OCI-LY1 (cell line): ENCODE results near the gene MDC1.

ENCODE experiments used
- H2AFZ ChIP-seq: fragments of 200-600 bp; sonication (generic), shearing (Covaris generic); 2 replicates; pipeline ENCODE4 v1.6.0; 2014; ENCODE audit warnings: antibody characterized with exemption, mild to moderate bottlenecking, low read length
- H3F3A ChIP-seq: fragments of 200-600 bp; sonication (generic), shearing (Covaris generic); 2 replicates; pipeline ENCODE4 v1.6.0; 2014; ENCODE audit warnings: mild to moderate bottlenecking, antibody characterized with exemption, low read length, moderate library complexity; ENCODE audit not compliant: insufficient read depth
- H3K27ac ChIP-seq: fragments of 200-600 bp; sonication (generic); 2 replicates; pipeline ENCODE4 v1.5.1; 2014; ENCODE audit warnings: low read length, mixed run types, mild to moderate bottlenecking, low read depth; ENCODE audit not compliant: poor library complexity, severe bottlenecking
- H3K27me3 ChIP-seq: fragments of 200-600 bp; sonication (generic); 2 replicates; pipeline ENCODE4 v1.6.0; 2014; ENCODE audit warnings: antibody characterized with exemption, mild to moderate bottlenecking, low read length, moderate library complexity; ENCODE audit not compliant: insufficient read depth
- H3K36me3 ChIP-seq: fragments of 200-600 bp; sonication (generic); 2 replicates; pipeline ENCODE4 v1.6.1; 2014; ENCODE audit warnings: mild to moderate bottlenecking, antibody characterized with exemption, low read length, moderate library complexity, mixed read lengths; ENCODE audit not compliant: insufficient read depth
- H3K4me1 ChIP-seq: fragments of 200-600 bp; sonication (generic); 2 replicates; pipeline ENCODE4 v1.5.1; 2014; ENCODE audit warnings: mild to moderate bottlenecking, low read length, moderate library complexity; ENCODE audit not compliant: insufficient read depth, severe bottlenecking
- H3K4me2 ChIP-seq: fragments of 200-600 bp; sonication (generic), shearing (Covaris generic); 2 replicates; pipeline ENCODE4 v1.6.1; 2014; ENCODE audit warnings: low read length
- H3K4me3 ChIP-seq: fragments of 200-600 bp; sonication (generic); 2 replicates; pipeline ENCODE4 v1.5.1; 2014; ENCODE audit warnings: low read length, low read depth, mild to moderate bottlenecking, mixed read lengths; ENCODE audit not compliant: poor library complexity, severe bottlenecking
- H3K79me2 ChIP-seq: fragments of 200-600 bp; shearing (Covaris generic); 2 replicates; pipeline ENCODE4 v1.6.1; 2016; ENCODE audit warnings: mixed run types, low read length, mixed read lengths; ENCODE audit not compliant: insufficient read depth
- H3K9ac ChIP-seq: fragments of 200-600 bp; sonication (generic), shearing (Covaris generic); 2 replicates; pipeline ENCODE4 v1.6.1; 2014; ENCODE audit warnings: mild to moderate bottlenecking, low read length, mixed read lengths
- H3K9me2 ChIP-seq: fragments of 200-600 bp; sonication (generic), shearing (Covaris generic); 2 replicates; pipeline ENCODE4 v1.6.1; 2014; ENCODE audit warnings: low read depth, mild to moderate bottlenecking, low read length, mixed read lengths
- H3K9me3 ChIP-seq: fragments of 200-600 bp; shearing (Covaris generic); 2 replicates; pipeline ENCODE4 v1.6.1; 2014; ENCODE audit warnings: low read length, mixed read lengths
- H4K20me1 ChIP-seq: fragments of 200-600 bp; sonication (generic), shearing (Covaris generic); 2 replicates; pipeline ENCODE4 v1.6.0; 2016; ENCODE audit warnings: mild to moderate bottlenecking, low read length; ENCODE audit not compliant: insufficient read depth
- CTCF ChIP-seq: fragments of 200-600 bp; sonication (generic), shearing (Covaris generic); IDR thresholded peaks from 2 replicates; pipeline ENCODE4 v1.5.1; 2017; ENCODE audit warnings: mild to moderate bottlenecking, antibody characterized with exemption, low read length, moderate library complexity, mixed read lengths
- EZH2 ChIP-seq: fragments of 200-600 bp; sonication (generic), shearing (Covaris generic); IDR thresholded peaks from 2 replicates; pipeline ENCODE4 v1.8.0; 2017; ENCODE audit warnings: borderline replicate concordance, mixed run types, mild to moderate bottlenecking, antibody characterized with exemption, low read length, moderate library complexity, mixed read lengths

MDC1 gene

GRCh38 chr6:30743099-30744053 is 26.3 kb upstream of the MDC1 start:
- H3K4me1 ChIP-seq: peaks cover 24% of the 10 kb centered on the region
- no peak overlapping the region for H3K27ac ChIP-seq
- H4K20me1 ChIP-seq: no peaks in the 10 kb centered on the region
- H3F3A ChIP-seq: no peaks in the 10 kb centered on the region
- H3K9ac ChIP-seq: peak overlapping the region; percentile 84
- TF ChIP-seq CTCF (no peak), EZH2 (no peak)
- H3K27me3 ChIP-seq: no peaks in the 10 kb centered on the region; the same call in 1 of the 2 replicates
- H3K79me2 ChIP-seq: no peaks in the 10 kb centered on the region
- peak overlapping the region; percentile 73 for H3K4me2 ChIP-seq
- no peak overlapping the region for H2AFZ ChIP-seq
- H3K36me3 ChIP-seq: peaks cover 20% of the 10 kb centered on the region
- no peaks in the 10 kb centered on the region for H3K9me2 ChIP-seq
- peak overlapping the region; percentile 86 for H3K4me3 ChIP-seq
- no peaks in the 10 kb centered on the region for H3K9me3 ChIP-seq

- Histone ChIP-seq H3K4me1 (peaks cover 27% of the 10 kb centered on the region), H4K20me1 (no peaks in the 10 kb centered on the region), H3K27ac (peak within 1 kb of the TSS; percentile 15), H3K27me3 (no peaks in the 10 kb centered on the region; the same call in 1 of the 2 replicates), H3K9me3 (no peaks in the 10 kb centered on the region), H3K9ac (peak within 1 kb of the TSS; percentile 84), H3K9me2 (no peaks in the 10 kb centered on the region), H3K36me3 (peaks cover 29% of the 10 kb centered on the region), H3F3A (no peaks in the 10 kb centered on the region), H3K79me2 (no peaks in the 10 kb centered on the region), H2AFZ (no peak within 1 kb of the TSS), H3K4me2 (peak within 1 kb of the TSS; percentile 73), H3K4me3 (peak within 1 kb of the TSS; percentile 86)
- TF ChIP-seq CTCF: no peak
- TF ChIP-seq EZH2: no peak
Measured at GRCh38 chr6:30742316-30743098, 25.4 kb upstream of the MDC1 start, which contains the start of gene FLOT1. TSS of gene FLOT1 (minus strand) at chr6:30742687. CDS start at chr6:30742189, 498 bp downstream.

- H3K27ac ChIP-seq: peak overlapping the region; percentile 15
- no peaks in the 10 kb centered on the region for H4K20me1 ChIP-seq
- no peaks in the 10 kb centered on the region for H3K9me3 ChIP-seq
Measured at GRCh38 chr6:30741789-30742315, 24.8 kb upstream of the MDC1 start.

More at GRCh38 chr6:30741789-30742315, 24.8 kb upstream of the MDC1 start:
- H3K9ac ChIP-seq: peak overlapping the region; percentile 84
- no peaks in the 10 kb centered on the region for H3K9me2 ChIP-seq
- TF ChIP-seq EZH2: no peak
- TF ChIP-seq CTCF: no peak
- peaks cover 35% of the 10 kb centered on the region for H3K36me3 ChIP-seq
- H3K4me3 ChIP-seq: peak overlapping the region; percentile 86
- H3K4me1 ChIP-seq: peaks cover 32% of the 10 kb centered on the region
- H3K79me2 ChIP-seq: no peaks in the 10 kb centered on the region
- H3K4me2 ChIP-seq: peak overlapping the region; percentile 73
- no peak overlapping the region for H2AFZ ChIP-seq
- no peaks in the 10 kb centered on the region; the same call in 1 of the 2 replicates for H3K27me3 ChIP-seq
- no peaks in the 10 kb centered on the region for H3F3A ChIP-seq
